ENCODE measurements around the gene HTRA3. TPM values are rescaled to one million over a fixed set of nuclear protein-coding genes. Genes with fewer than 3 reads are reported as not detected.

HTRA3 gene
- total RNA-seq, 1 donor from 2014 or later: not detected

DNA sequence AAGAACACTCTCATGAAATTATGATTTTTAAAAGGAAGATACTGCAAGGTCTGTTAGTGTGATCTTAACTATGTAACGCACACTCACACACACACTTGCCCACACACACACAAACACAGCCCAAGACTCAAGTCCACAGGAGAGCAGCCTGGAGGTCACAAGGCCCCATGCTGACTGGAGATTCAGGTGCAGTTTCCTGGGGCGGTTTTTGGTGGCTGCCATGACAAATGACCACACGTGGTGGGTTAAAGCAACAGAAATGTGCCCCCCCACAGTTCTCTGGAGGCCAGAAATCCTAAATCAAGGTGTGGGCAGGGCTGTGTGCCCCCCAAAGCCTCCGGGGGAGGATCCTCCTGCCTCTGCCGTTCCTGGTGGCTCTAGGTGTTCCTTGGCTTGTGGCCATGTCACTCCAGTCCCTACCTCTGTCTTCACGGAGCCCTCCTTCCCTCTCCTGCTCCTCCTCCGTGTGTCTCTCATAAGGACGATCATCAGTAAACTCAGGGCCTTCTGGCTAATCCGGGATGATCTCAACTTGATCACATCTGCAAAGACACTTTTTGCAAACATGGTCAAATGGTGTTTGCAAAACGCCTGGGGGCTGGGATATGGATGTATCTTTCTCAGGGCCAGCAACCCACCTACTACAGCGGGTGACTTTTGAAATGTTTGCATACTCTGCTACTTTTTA lies 9.7 kb upstream of the HTRA3 start:
- Mint-ChIP-seq H3K9me3 (no peaks in the 10 kb centered on the region), H3K4me3 (no peak overlapping the region), H3K27ac (no peak overlapping the region), H3K27me3 (ENCODE audit: insufficient read depth) (peaks cover 1% of the 10 kb centered on the region), H3K4me1 (ENCODE audit: low read depth) (no peaks in the 10 kb centered on the region), H3K36me3 (ENCODE audit: low read depth) (no peaks in the 10 kb centered on the region)
- no peak for DNase-seq (ENCODE audit: low spot score)
- intact Hi-C loops (cut with micrococcal nuclease): no loop called here

DNA sequence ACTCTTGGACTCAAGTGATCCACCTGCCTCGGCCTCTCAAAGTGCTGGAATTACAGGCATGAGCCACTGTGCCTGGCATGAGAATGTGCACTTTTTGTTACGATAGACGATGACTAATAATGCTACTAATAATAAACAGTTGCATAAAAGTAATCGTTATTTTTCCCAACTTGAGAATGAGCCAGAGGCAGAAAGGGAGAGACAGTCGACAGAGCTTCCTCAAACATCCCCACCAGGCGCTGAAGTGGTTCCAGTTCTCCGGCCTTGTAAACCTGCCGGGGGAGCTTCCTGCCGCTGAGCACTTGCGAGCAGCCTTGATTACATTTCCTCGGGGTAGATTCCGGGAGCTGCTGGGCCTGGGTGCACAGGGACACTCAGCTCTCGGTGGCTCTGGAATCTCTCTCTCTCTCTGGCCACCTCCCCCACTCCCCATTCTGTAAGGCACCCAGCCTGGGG lies 8.9 kb upstream of the HTRA3 start:
- intact Hi-C loops (cut with micrococcal nuclease): no loop called here
- Mint-ChIP-seq H3K9me3 (no peaks in the 10 kb centered on the region), H3K4me3 (no peak overlapping the region)

DNA sequence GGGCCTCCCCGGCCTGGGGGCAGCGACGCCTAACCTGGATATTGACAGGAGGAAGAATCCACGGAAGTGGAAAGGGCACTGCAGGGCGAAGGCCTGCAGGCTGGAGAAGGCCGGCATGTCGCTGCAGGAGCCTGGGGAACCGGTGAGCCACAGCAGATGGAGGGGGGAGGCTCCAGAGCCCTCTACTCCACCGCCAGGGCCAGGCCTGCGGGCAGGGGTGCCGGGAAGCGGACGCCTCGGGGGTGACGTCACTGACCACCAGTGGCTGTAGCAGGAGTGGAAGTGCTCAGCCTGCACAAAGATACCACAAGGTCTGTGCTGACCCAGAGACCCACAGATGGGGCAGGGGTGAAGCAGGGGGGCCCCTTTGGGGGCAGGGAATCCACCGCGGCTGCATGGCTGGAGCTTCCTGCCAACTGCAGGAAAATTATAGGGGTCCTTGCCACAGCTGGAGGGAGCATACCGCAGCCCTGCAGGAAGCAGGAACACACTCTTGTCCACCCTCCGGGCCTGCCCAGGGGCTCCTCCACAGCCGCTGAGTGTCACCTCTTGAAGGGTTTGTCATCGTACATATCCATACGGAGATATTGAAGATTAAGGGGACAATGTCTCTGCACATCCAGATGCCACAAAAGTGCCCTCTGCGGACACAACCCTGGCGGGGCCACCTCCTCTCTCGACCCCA lies 7.6 kb upstream of the HTRA3 start:
- no peak overlapping the region for H3K27ac Mint-ChIP-seq
- no peak for DNase-seq (ENCODE audit: low spot score)
- no peak overlapping the region for H3K4me3 Mint-ChIP-seq
- intact Hi-C loops (cut with micrococcal nuclease): no loop called here
- no peaks in the 10 kb centered on the region for H3K4me1 Mint-ChIP-seq (ENCODE audit: low read depth)
- H3K36me3 Mint-ChIP-seq (ENCODE audit: low read depth): no peaks in the 10 kb centered on the region
- H3K9me3 Mint-ChIP-seq: no peaks in the 10 kb centered on the region
- H3K27me3 Mint-ChIP-seq (ENCODE audit: insufficient read depth): peaks cover 1% of the 10 kb centered on the region

More for the DNA sequence above, 8.9 kb upstream of the HTRA3 start:
- H3K27ac Mint-ChIP-seq: no peak overlapping the region
- H3K4me1 Mint-ChIP-seq (ENCODE audit: low read depth): no peaks in the 10 kb centered on the region
- H3K27me3 Mint-ChIP-seq (ENCODE audit: insufficient read depth): peaks cover 1% of the 10 kb centered on the region
- no peaks in the 10 kb centered on the region for H3K36me3 Mint-ChIP-seq (ENCODE audit: low read depth)
- DNase-seq (ENCODE audit: low spot score): no peak

DNA sequence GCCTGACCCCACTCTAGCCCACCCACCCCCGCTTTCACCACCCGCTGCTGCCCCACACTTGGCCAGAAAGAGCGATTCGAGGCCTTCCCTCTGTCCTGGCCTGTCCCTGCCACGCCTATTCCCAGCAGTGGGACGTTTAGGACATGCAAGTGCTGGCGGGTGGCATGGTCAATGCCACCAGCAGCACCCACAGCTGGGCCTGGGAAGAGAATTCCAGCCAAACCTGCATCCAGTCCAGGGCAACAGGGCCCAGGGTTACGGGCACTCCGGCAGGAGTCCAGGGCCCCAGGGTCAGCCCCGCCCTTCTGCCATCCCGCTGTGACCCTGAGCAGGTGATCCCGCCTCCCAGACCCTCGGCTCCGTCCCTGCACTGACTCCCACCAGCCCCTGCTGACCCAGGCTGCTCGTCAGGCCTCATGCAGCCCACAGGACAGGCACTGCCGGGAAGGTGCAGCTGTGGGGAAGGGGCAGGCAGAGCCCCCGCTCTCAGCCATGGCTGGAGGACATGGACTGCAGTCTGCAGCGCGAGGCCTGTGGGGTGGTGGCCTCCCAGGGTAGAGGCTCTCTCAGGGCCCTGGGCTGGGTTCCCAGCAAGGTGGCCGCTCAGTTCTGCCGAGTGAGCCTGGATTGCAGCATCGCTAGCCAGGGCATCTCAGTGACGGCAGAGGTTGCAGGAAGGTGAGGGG lies 6.8 kb upstream of the HTRA3 start:
- no peak overlapping the region for H3K27ac Mint-ChIP-seq
- H3K4me3 Mint-ChIP-seq: no peak overlapping the region
- intact Hi-C loops (cut with micrococcal nuclease): no loop called here
- peaks cover 1% of the 10 kb centered on the region for H3K27me3 Mint-ChIP-seq (ENCODE audit: insufficient read depth)
- no peaks in the 10 kb centered on the region for H3K4me1 Mint-ChIP-seq (ENCODE audit: low read depth)
- H3K36me3 Mint-ChIP-seq (ENCODE audit: low read depth): no peaks in the 10 kb centered on the region
- no peaks in the 10 kb centered on the region for H3K9me3 Mint-ChIP-seq
- DNase-seq (ENCODE audit: low spot score): no peak

DNA sequence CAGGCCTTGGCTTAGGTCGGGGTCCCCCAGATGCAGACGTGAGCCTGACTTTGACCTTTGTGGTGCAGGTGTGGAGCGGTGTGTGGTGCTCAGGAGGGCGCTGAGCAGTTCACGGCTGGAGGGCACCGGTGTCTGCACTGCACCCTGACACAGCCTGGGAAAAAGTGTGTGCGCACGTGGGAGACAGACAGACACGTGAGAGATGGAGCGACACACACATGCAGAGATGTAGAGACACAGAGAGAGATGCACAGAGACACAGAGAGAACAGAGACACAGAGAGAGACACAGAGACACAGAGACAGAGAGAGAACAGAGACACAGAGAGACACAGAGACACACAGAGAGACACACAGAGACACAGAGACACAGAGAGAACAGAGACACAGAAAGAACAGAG lies 6.2 kb upstream of the HTRA3 start:
- no peak overlapping the region for H3K27ac Mint-ChIP-seq
- intact Hi-C loops (cut with micrococcal nuclease): no loop called here
- peaks cover 3% of the 10 kb centered on the region for H3K27me3 Mint-ChIP-seq (ENCODE audit: insufficient read depth)
- H3K9me3 Mint-ChIP-seq: no peaks in the 10 kb centered on the region
- H3K4me1 Mint-ChIP-seq (ENCODE audit: low read depth): no peaks in the 10 kb centered on the region
- DNase-seq (ENCODE audit: low spot score): no peak
- H3K4me3 Mint-ChIP-seq: no peak overlapping the region
- no peaks in the 10 kb centered on the region for H3K36me3 Mint-ChIP-seq (ENCODE audit: low read depth)

DNA sequence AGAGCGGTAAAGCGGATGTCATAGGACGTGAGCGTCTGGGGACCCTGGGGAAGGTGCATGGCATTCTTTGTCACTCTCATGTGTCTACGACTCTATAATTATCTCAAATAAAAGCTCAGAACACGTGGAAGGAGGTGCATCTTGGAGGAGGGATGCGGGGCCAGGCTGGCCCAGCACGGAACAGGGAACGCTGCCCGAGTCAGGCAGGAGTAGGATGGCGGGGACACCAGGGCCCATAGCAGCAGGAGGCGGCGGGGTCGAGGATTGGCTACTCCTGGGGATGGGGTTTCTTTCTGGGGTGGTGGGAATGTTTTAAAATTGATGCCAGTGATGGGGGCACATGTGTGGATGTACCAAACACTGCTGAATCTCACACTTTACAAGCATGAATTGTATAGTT lies 5.4 kb upstream of the HTRA3 start:
- Mint-ChIP-seq H3K27ac (no peak overlapping the region), H3K9me3 (no peaks in the 10 kb centered on the region), H3K4me3 (no peak overlapping the region), H3K27me3 (ENCODE audit: insufficient read depth) (peaks cover 10% of the 10 kb centered on the region), H3K4me1 (ENCODE audit: low read depth) (no peaks in the 10 kb centered on the region), H3K36me3 (ENCODE audit: low read depth) (no peaks in the 10 kb centered on the region)
- no peak for DNase-seq (ENCODE audit: low spot score)
- intact Hi-C loops (cut with micrococcal nuclease): no loop called here

DNA sequence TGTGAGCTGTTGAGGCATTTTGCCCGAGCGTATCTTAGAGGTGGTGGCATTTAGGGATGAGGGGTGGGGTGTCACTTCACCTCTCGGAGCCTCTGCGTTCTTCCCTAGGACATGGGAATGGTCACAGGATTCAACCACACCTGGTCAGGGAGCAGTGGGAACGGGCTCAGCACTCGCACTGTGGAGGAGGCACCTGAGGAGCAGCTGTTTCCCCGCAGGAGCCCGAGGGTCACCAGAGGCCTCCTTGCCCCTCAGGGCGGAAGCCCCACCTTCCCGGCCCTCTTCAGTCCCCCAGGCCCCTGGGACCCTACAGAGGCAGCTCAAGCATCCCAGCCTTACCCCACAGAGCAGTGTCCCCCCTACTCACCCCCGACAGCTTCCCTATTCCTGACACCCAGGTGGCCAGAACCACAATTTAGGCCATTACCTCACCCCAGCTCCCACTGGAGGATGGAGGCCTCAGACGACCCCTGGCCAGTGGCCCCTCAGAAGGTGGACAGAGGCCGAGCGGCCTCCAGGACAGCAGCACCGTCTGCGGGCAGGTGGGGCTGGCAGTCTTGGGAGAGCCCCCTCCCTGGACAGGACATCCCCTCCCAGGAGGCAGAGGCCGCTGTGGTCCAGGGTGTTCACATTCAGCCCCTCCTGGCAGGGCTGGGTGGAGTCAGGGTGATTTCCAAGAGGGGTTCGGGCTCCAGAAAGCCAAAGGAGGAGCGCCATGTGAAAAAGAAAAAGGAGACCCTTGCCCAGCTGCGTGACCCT lies 4.2 kb upstream of the HTRA3 start:
- H3K36me3 Mint-ChIP-seq (ENCODE audit: low read depth): no peaks in the 10 kb centered on the region
- DNase-seq (ENCODE audit: low spot score): no peak
- H3K9me3 Mint-ChIP-seq: no peaks in the 10 kb centered on the region
- no peaks in the 10 kb centered on the region for H3K4me1 Mint-ChIP-seq (ENCODE audit: low read depth)
- H3K27me3 Mint-ChIP-seq (ENCODE audit: insufficient read depth): peaks cover 13% of the 10 kb centered on the region
- no peak overlapping the region for H3K4me3 Mint-ChIP-seq
- H3K27ac Mint-ChIP-seq: no peak overlapping the region
- intact Hi-C loops (cut with micrococcal nuclease): no loop called here

DNA sequence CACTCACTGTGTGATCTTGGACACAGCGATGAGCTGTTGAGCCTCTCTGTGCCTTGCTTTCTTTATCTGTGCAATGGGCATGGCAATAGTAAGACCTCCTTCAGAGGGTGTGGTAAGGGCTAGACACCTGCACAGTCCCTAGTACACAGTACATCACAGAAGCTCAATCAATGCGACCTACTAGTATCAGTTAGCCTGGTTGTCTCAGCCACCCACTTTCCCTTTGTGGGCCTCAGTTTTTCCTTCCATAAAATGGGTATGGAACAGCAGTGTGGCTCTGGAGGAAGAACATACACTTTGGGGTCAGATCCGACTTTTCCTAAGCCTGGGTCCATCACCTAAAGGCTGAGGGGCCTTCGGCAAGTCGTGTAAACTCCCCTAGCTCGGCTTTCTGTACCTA lies 3.5 kb upstream of the HTRA3 start:
- H3K36me3 Mint-ChIP-seq (ENCODE audit: low read depth): no peaks in the 10 kb centered on the region
- H3K9me3 Mint-ChIP-seq: no peaks in the 10 kb centered on the region
- H3K4me3 Mint-ChIP-seq: no peak overlapping the region
- intact Hi-C loops (cut with micrococcal nuclease): no loop called here
- no peak for DNase-seq (ENCODE audit: low spot score)
- H3K27me3 Mint-ChIP-seq (ENCODE audit: insufficient read depth): peaks cover 15% of the 10 kb centered on the region
- no peaks in the 10 kb centered on the region for H3K4me1 Mint-ChIP-seq (ENCODE audit: low read depth)
- no peak overlapping the region for H3K27ac Mint-ChIP-seq

DNA sequence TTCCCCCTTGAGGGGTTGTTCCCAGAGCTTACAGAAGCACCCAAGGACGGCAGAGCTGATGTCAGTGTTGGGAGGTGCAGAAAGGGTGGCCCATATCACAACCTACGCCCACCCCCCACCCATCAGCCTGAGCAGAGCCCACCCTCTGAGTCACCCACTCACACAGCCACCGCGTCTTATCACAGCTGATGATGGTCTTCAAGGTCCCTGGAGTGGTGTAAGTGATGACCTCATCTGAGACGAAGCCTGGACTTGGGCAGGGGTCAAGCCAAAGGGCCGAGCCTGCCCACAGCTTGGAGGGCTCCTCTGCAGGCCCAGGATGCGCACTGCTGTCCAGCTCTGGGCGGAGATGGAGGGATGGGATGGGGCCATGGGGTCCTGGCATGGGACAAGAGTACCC lies 3.0 kb upstream of the HTRA3 start:
- no peak for DNase-seq (ENCODE audit: low spot score)
- Mint-ChIP-seq H3K4me1 (ENCODE audit: low read depth) (no peaks in the 10 kb centered on the region), H3K27ac (no peak overlapping the region), H3K36me3 (ENCODE audit: low read depth) (no peaks in the 10 kb centered on the region), H3K27me3 (ENCODE audit: insufficient read depth) (peaks cover 15% of the 10 kb centered on the region), H3K9me3 (no peaks in the 10 kb centered on the region), H3K4me3 (no peak overlapping the region)
- intact Hi-C loops (cut with micrococcal nuclease): no loop called here

DNA sequence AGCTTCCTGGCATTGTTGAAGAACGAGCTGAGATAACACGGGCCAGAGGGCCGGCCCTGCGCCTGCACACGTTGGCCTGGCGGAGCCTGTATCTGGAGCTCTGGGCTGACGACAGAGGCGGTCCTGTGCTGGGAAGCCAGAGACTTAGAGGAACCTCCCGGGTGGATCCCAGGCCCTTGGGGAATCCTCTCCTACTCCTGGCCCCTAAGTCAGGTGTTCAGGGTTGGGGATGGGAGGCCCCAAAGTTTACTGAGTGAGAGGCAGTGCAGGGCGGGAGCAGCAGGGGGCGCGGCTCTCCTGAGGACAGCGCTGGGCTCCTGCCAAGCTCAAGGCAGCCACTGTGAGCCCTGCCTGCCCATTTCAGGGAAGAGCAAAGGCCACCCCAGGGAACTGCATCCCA lies 2.5 kb upstream of the HTRA3 start:
- Mint-ChIP-seq H3K9me3 (no peaks in the 10 kb centered on the region), H3K27ac (no peak overlapping the region), H3K4me3 (no peak overlapping the region), H3K4me1 (ENCODE audit: low read depth) (no peaks in the 10 kb centered on the region), H3K36me3 (ENCODE audit: low read depth) (no peaks in the 10 kb centered on the region), H3K27me3 (ENCODE audit: insufficient read depth) (peaks cover 15% of the 10 kb centered on the region)
- intact Hi-C loops (cut with micrococcal nuclease): loop anchor here (1.0 kb wide), 1 partner anchor 136 kb away; no protein-coding TSS in a partner anchor
- peak; percentile 2 for DNase-seq (ENCODE audit: low spot score)

DNA sequence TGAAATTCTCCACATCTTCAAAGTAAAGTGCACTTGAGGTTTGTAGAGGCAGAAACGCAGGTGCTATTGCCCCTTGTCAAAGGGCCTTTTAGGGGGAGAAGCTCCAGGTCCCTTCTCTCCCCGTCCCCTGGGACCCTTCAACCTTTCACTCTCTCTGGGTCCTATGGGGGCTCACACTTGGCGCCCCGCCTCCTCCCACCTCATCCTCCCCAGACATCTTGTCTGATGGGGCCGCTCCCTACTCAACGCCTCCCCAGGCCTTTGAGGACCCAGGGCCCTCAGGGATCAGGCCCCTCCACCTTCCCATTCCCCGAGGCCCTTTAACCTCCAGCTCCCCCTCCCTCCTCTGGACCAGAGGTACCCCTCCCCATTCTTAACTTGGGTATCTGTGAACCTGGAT lies 1.3 kb upstream of the HTRA3 start:
- H3K9me3 Mint-ChIP-seq: no peaks in the 10 kb centered on the region
- no peaks in the 10 kb centered on the region for H3K4me1 Mint-ChIP-seq (ENCODE audit: low read depth)
- peaks cover 15% of the 10 kb centered on the region for H3K27me3 Mint-ChIP-seq (ENCODE audit: insufficient read depth)
- H3K36me3 Mint-ChIP-seq (ENCODE audit: low read depth): no peaks in the 10 kb centered on the region
- H3K4me3 Mint-ChIP-seq: no peak overlapping the region
- DNase-seq (ENCODE audit: low spot score): no peak
- intact Hi-C loops (cut with micrococcal nuclease): no loop called here
- no peak overlapping the region for H3K27ac Mint-ChIP-seq

DNA sequence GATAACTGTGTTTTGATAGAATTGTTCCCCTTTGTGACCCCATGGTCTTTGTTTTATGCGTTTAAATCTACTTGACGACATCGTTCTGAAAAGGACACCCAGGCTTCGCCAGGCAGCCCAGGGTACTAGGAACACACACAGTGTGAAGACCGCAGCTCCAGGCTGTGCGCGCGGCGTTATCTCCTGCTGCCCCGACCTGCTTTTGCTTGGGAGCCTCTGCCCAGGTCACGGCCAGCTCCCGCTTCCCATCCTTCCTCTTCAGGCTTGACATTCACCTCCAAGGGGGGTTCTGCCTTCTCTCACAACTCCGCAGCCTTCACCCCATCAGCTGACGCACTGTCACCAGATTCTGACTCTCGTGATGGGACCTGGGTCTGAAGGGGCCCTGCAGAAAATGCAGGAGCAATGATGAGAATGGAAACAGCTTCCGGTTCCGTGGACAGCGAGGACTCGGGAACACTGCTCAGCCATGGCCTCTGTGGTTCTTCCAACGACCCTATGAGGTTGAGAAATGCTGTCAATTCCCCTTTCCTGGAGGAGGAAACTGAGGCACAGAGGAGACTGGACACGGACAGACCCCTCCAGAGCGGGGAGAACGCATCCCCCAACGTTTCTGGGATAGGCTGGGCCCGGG lies 536 bp upstream of the HTRA3 start:
- H3K4me3 Mint-ChIP-seq: no peak overlapping the region
- H3K4me1 Mint-ChIP-seq (ENCODE audit: low read depth): no peaks in the 10 kb centered on the region
- intact Hi-C loops (cut with micrococcal nuclease): no loop called here
- peaks cover 15% of the 10 kb centered on the region for H3K27me3 Mint-ChIP-seq (ENCODE audit: insufficient read depth)
- no peak for DNase-seq (ENCODE audit: low spot score)
- no peaks in the 10 kb centered on the region for H3K9me3 Mint-ChIP-seq
- H3K36me3 Mint-ChIP-seq (ENCODE audit: low read depth): no peaks in the 10 kb centered on the region
- no peak overlapping the region for H3K27ac Mint-ChIP-seq
